ENCODE data around the gene KIF6. TPM values are rescaled to one million over a fixed set of nuclear protein-coding genes. Genes with fewer than 3 reads are reported as not detected.

KIF6 gene
- total RNA-seq, 1 donor from 2014 or later: 0.26 TPM

DNA sequence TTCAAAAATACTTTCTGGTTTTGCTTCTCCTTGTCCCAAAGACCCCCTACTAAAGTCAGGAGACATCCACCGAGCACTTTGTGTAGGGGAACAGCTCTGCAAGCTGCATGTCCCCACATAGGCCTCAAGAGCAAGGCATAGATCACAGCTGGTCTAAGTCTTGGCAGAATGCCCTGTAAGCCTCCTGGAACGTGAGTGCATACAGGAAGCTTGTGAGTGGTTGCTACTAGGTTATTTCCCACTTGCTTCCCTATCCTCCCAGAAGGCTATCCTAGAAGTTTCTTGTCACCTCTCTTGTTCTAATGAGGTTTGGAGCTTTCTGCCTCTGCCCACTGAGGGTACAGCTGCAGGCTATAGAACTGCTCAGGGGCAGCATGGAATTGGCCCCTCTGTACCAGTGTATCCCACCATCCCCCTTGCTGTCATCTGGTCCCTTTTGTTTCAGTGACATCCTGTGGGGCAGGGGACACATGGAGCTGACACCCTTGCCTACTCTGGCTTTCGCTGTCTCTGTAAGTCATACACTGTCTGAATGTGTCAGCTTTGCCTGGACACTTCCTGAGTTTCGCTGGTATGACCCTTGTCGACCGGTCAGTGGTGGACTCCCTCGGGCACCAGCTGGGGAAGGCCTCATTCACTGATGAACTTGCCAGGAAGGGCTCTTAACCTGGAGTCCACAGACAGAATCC, 367.1 kb downstream of the KIF6 start:
- DNase-seq (ENCODE audit: low spot score): peak; percentile 57

DNA sequence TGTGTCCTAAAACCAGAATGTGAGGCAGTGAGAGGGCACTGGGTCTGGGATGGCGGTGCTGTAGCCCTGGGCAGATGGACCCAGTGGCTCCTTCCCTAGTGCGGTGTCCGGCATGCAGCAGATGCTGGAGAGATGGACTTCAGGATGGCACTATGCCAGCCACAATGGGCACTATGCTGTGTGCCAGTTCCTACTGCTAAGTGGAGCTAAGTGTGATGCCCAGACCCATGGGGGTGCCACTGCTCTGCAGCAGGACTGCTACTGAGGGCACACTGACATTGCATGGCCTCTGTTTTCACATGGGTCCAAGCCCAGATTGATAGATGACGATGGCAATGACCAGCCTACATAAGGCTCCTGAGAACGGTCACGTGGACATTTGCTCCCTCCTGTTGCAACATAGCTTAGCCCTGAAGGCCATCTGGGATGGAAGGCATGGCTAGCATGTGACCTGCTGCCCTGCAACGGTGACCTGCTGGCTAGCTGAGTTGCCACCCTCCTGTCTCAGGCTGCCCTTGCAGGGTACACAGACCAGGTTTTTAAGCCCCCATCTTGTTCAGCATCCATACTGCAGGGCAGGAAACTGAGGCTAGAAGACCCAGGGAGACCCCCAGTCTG, 371.4 kb downstream of the KIF6 start:
- no peak for DNase-seq (ENCODE audit: low spot score)

GRCh38 chr6:39350723-39351505, 374.3 kb downstream of the KIF6 start:
- DNase-seq (ENCODE audit: low spot score): no peak

DNA sequence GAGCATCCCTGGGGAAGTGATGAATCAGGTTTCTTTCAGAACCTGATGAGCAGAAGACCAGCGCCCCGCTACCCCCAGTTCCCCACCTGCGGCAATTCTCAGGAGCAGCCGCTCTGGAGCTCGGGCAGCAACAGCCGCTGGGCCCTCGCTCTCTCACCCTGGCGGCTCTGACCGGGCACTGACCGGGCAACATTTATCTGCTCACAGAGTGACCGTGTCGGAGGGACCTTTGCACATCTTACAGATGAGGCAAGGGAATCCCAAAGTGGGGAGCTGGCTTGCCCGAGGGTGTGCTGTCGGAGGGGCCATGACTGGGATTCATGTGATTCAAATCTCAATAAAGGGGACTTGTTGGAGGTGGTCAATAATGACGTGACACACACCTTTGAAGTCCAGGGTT, 376.5 kb downstream of the KIF6 start:
- DNase-seq (ENCODE audit: low spot score): no peak

GRCh38 chr6:39347906-39348585, 377.2 kb downstream of the KIF6 start:
- no peak for DNase-seq (ENCODE audit: low spot score)

- DNase-seq (ENCODE audit: low spot score): no peak
These were observed 378.0 kb downstream of the KIF6 start for GRCh38 chr6:39347206-39347605.

- no peak for DNase-seq (ENCODE audit: low spot score)
These were observed 380.4 kb downstream of the KIF6 start for GRCh38 chr6:39344821-39345280.

GRCh38 chr6:39343396-39343870, 381.8 kb downstream of the KIF6 start:
- no peak for DNase-seq (ENCODE audit: low spot score)

DNA sequence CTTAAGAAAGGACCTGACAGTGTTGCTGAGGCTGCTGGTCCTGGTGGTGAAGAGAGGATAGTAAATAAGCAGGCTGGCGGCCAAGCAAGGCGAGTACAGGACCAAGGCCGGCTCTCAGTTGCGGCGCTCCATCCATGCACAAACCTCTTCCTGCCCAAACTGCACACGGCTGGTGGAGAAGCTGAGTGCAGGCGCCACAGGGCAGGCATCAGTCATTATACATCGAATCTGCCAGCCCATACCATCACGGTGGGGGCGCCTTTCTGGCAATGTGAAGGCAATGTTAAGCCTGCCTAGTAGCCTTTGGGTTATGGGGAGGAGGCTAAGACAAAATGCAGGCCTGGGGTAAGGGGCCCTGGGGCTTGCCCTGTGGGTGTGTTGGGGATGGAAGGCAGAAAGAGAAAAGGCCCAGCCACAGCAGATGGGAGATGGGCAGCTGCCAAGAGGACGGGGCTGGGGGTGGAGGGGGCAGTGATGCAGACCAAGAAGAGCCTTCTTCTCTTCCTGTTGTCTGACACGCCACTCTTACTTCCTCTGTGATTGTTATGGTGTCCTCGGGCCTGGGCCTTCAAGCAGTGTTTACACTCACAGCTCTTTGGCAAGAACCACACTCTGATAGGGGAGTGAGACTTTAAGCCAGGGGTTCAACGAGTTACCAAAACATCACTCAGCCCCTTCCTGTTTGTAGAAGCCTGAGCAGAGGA, 382.4 kb downstream of the KIF6 start:
- no peak for DNase-seq (ENCODE audit: low spot score)

DNA sequence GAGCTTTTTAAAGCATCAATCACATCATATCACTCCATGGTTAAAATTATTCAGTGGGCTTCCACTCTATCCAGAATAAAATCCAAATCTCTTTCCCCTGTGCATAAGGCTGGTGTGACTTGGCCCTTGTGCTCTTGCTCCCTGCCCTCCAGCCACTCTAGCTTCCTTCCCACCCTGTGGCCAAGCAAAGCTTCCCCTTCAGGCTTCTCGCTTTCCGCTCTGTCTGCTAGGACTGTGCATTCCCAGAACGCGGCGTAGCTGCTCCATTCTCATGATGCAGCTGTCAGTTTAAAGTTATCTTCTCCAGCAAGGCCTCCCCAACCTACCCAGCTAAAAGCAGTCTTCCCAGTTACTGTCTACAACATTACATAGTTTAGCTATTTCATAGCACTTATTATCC, 383.3 kb downstream of the KIF6 start:
- no peak for DNase-seq (ENCODE audit: low spot score)

DNA sequence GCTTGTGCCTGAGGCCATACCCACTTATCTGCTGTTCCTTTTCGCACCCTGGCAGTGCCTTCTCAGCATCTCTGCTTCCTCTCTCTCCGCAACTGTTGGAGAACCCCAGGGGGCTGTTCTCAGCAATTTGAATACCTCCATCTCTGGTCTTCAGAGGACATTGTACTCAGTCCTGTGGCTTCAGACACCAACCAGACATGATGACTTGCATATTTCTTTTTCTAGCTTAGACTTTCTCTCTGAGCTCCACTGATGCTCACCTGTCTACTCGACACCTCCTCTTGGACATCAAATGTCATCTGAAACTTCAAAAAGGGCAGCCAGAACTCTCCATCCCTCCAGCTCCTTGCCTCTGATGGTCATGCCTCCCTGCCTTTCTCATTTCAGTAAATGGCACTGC, 383.9 kb downstream of the KIF6 start:
- DNase-seq (ENCODE audit: low spot score): no peak

DNA sequence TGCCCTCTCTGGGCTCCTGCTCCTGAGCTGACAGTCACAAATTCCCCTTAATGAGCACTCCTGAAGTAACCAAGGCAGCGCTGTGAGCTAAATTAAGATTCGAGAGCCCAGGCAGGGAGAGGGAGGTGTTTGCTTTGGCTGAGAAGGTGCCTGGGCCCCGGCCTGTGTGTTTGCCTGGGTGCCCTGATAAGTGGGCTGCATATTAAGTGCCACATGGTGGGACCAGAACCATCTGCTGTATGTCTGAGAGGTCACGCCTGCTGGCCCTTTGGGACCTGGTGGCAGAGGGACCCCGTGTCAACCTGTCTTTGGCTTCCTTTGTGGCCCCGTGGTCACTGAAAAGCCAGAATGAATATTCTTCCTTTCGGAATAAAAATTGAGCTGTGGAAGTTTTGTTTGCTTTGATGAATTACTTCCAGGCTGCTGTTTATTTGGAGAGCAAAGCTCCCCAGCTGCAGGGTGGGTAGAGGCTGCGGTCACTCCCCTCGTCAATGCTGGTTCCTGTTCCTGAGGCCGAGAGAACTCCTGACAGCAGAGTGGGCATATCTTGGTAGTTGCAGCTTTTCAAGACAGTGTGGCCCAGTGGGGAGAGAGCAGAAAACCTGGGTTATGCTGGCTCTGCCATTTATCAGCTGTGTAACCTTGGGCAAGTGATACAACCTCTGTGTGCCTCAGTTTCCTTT, 385.2 kb downstream of the KIF6 start:
- no peak for DNase-seq (ENCODE audit: low spot score)

GRCh38 chr6:39339096-39339867, 385.9 kb downstream of the KIF6 start:
- no peak for DNase-seq (ENCODE audit: low spot score)

DNA sequence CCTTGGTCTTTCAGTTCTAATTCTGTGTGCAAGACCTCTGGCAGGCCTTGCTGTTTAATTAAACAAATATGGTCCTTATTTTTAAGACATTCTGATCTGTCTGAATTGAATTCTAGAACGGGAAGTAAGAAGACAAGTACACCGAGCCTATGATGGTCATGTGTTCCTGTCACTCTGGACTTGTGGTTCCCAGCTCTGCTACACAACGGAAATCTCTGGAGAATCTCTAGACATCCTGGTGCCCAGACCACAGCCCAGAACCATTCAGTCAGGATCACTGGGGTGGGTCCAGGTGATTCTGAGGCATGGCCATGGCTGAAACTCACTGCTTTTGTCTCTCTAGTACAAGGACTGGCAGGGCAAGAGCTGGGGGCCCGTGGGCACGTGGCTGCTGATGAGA, 386.8 kb downstream of the KIF6 start:
- DNase-seq (ENCODE audit: low spot score): no peak

DNA sequence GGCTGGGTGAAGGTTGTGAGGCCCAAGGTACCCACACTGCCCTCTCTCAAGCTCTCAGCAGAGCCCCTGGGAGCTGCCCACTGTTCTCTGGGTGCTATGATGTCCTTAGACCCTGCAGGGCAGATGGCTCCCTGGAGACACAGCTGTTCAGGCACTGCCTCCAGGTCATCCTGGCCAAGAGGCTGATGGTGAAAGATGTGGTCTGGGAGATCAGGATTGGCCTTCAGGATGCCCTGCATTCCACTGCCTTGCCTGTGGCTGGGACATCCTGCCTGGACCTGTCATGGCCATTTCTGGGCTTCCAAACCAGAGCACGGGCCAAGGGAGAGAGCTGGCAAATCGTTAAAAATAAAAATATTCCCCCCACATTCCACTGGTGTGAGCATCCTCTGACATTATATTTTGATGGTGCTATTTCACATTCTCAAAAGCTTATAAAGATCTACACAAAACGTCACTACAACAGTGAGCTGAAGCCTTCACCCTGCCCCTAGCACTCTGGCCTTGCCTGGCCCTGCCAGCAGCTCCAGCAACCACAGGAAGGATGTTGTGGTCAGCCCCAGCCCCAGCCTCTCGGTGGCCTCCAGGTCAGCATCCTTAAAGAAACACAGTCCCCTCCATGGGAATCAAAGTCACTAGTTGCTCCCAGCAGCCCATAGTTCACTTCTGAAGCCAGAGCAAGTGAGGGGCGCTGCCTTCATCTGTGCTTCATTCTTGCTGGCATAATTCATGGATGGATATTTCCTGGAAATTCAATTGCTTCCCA, 389.2 kb downstream of the KIF6 start:
- no peak for DNase-seq (ENCODE audit: low spot score)

- DNase-seq (ENCODE audit: low spot score): no peak
These were observed 391.4 kb downstream of the KIF6 start for GRCh38 chr6:39333644-39334438.

GRCh38 chr6:39330476-39330875, 394.7 kb downstream of the KIF6 start:
- no peak for DNase-seq (ENCODE audit: low spot score)

- DNase-seq (ENCODE audit: low spot score): no peak
These were observed 395.2 kb downstream of the KIF6 start for GRCh38 chr6:39330057-39330456.
